Hematopoietic multipotent progenitor cell treated with erythropoietin and hydrocortisone succinate and interleukin-3 and kit ligand, for 4 days (in vitro differentiated cells): Measurements from ENCODE around the gene DOCK11.

ENCODE experiments used
- DNase-seq: peaks from one replicate; pipeline ENCODE4 v3.0.0-alpha.2; 2015

The DOCK11 gene

GRCh38 chrX:118634336-118634735 lies 138.7 kb downstream of the DOCK11 start:
- DNase-seq: no peak

GRCh38 chrX:118637997-118638396 lies 142.4 kb downstream of the DOCK11 start:
- DNase-seq: no peak

GRCh38 chrX:118644378-118644777 lies 148.8 kb downstream of the DOCK11 start:
- peak; percentile 51 for DNase-seq

GRCh38 chrX:118652717-118653116 lies 157.1 kb downstream of the DOCK11 start:
- no peak for DNase-seq

- no peak for DNase-seq
Observed at GRCh38 chrX:118654331-118654730, 158.7 kb downstream of the DOCK11 start.

- no peak for DNase-seq
Observed at GRCh38 chrX:118655561-118656246, 160.1 kb downstream of the DOCK11 start.

GRCh38 chrX:118657413-118657812 lies 161.8 kb downstream of the DOCK11 start:
- DNase-seq: no peak

GRCh38 chrX:118660085-118660484 lies 164.5 kb downstream of the DOCK11 start:
- DNase-seq: no peak

- no peak for DNase-seq
Observed at GRCh38 chrX:118665204-118665603, 169.6 kb downstream of the DOCK11 start.

- DNase-seq: no peak
Observed at GRCh38 chrX:118666521-118666920, 170.9 kb downstream of the DOCK11 start.

- DNase-seq: no peak
Observed at GRCh38 chrX:118669435-118669834, 173.8 kb downstream of the DOCK11 start.

GRCh38 chrX:118675326-118675965 lies 179.8 kb downstream of the DOCK11 start:
- peak; percentile 27 for DNase-seq

GRCh38 chrX:118675966-118676349 lies 180.3 kb downstream of the DOCK11 start:
- no peak for DNase-seq

- DNase-seq: no peak
Observed at GRCh38 chrX:118677318-118677717, 181.7 kb downstream of the DOCK11 start.

GRCh38 chrX:118679290-118679689 lies 183.7 kb downstream of the DOCK11 start:
- DNase-seq: no peak

- DNase-seq: no peak
Observed at GRCh38 chrX:118682258-118683014, 186.8 kb downstream of the DOCK11 start.

- no peak for DNase-seq
Observed at GRCh38 chrX:118685393-118685792, 189.8 kb downstream of the DOCK11 start.

- no peak for DNase-seq
Observed at GRCh38 chrX:118688935-118689334, 193.3 kb downstream of the DOCK11 start.

GRCh38 chrX:118693843-118694242 lies 198.2 kb downstream of the DOCK11 start:
- DNase-seq: no peak

GRCh38 chrX:118694638-118695037 lies 199.0 kb downstream of the DOCK11 start:
- DNase-seq: peak; percentile 10

GRCh38 chrX:118698516-118699170 lies 203.0 kb downstream of the DOCK11 start:
- peak; percentile 59 for DNase-seq

GRCh38 chrX:118702741-118703140 lies 207.1 kb downstream of the DOCK11 start:
- DNase-seq: no peak

GRCh38 chrX:118706681-118707080 lies 211.1 kb downstream of the DOCK11 start:
- no peak for DNase-seq
